Measurements from ENCODE around the gene TGFBR3L.
"Not testable (repeated sequence)": the region's sequence is repeated elsewhere in the genome, so short reads cannot be mapped to it uniquely, and the experiment has no call there.

TGFBR3L gene

GRCh38 chr19:7928334-7928706 is 13.7 kb downstream of the TGFBR3L start:
- no peak for DNase-seq (ENCODE audit: low read depth in 2 of 2)

GRCh38 chr19:7928741-7929701 is 14.4 kb downstream of the TGFBR3L start:
- DNase-seq (ENCODE audit: low read depth in 2 of 2): peak; percentile 62 to 67

- DNase-seq (ENCODE audit: low read depth in 2 of 2): not testable (repeated sequence)
Observed at GRCh38 chr19:7930030-7930429, 15.4 kb downstream of the TGFBR3L start.

- no peak for DNase-seq (ENCODE audit: low read depth in 2 of 2)
Observed at GRCh38 chr19:7930765-7931164, 16.1 kb downstream of the TGFBR3L start.

GRCh38 chr19:7931221-7932061 is 16.8 kb downstream of the TGFBR3L start:
- DNase-seq (ENCODE audit: low read depth in 2 of 2): no peak

GRCh38 chr19:7932276-7932929 is 17.8 kb downstream of the TGFBR3L start:
- no peak for DNase-seq (ENCODE audit: low read depth in 2 of 2)

- DNase-seq (ENCODE audit: low read depth in 2 of 2): no peak
Observed at GRCh38 chr19:7932930-7933300, 18.3 kb downstream of the TGFBR3L start.

- no peak for DNase-seq (ENCODE audit: low read depth in 2 of 2)
Observed at GRCh38 chr19:7933411-7933810, 18.8 kb downstream of the TGFBR3L start.

- no peak for DNase-seq (ENCODE audit: low read depth in 2 of 2)
Observed at GRCh38 chr19:7933828-7934725, 19.4 kb downstream of the TGFBR3L start.

- DNase-seq (ENCODE audit: low read depth in 2 of 2): no peak
Observed at GRCh38 chr19:7934766-7935165, 20.1 kb downstream of the TGFBR3L start.

- DNase-seq (ENCODE audit: low read depth in 2 of 2): no peak
Observed at GRCh38 chr19:7940841-7941240, 26.2 kb downstream of the TGFBR3L start.

- no peak for DNase-seq (ENCODE audit: low read depth in 2 of 2)
Observed at GRCh38 chr19:7941895-7942596, 27.4 kb downstream of the TGFBR3L start.

- no peak for DNase-seq (ENCODE audit: low read depth in 2 of 2)
Observed at GRCh38 chr19:7942981-7943443, 28.4 kb downstream of the TGFBR3L start.

GRCh38 chr19:7943444-7944176 is 29.0 kb downstream of the TGFBR3L start, which contains the start of gene TIMM44:
TIMM44 (minus strand) TSS chr19:7943666; CDS start chr19:7943651, 15 bp downstream.
- DNase-seq (ENCODE audit: low read depth in 2 of 2): peak; percentile 97 to 98

- peak; percentile 68 to 74 for DNase-seq (ENCODE audit: low read depth in 2 of 2)
Observed at GRCh38 chr19:7944177-7944761, 29.6 kb downstream of the TGFBR3L start.

GRCh38 chr19:7947939-7948338 is 33.3 kb downstream of the TGFBR3L start:
- no peak for DNase-seq (ENCODE audit: low read depth in 2 of 2)

GRCh38 chr19:7953060-7953459 is 38.4 kb downstream of the TGFBR3L start:
- no peak for DNase-seq (ENCODE audit: low read depth in 2 of 2)

GRCh38 chr19:7953576-7953975 is 38.9 kb downstream of the TGFBR3L start:
- DNase-seq (ENCODE audit: low read depth in 2 of 2): no peak

- no peak for DNase-seq (ENCODE audit: low read depth in 2 of 2)
Observed at GRCh38 chr19:7955696-7956095, 41.1 kb downstream of the TGFBR3L start.

Measured in stimulated activated CD8-positive, alpha-beta memory T cell treated with anti-CD3 and anti-CD28 coated beads, Interleukin-15, amount 100 ng/mL, for 48 hours (primary cell).